ENCODE results near the gene TMEM259.

TMEM259 gene

DNA sequence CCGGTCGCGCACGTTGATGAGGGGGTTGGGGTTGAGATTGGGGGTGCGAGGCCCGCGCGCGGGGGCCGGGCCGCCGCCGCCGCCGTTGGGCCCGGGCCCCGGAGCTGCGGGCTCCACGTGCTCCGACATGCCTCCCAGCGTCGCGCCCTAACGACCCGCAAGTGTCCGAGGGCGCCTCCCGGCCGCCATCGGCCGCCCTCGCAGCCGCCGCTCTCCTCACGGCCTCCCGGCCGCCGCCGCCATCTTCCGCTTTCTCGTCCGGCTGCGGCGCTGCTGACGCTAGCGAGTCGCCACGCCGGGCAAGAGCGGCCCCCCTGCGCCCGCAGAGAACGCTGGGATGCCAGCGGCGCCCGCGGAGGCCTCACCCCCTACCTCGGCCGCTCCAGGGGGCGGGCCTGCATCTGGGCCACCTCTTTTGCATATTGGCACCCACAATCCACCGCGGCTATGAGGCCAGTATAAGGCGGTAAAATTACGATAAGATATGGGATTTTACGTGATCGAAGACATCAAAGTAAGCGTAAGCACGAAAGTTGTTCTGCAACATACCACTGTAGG is at the start of gene TMEM259:
Gene TMEM259 (minus strand): TSS at position 256 of the 558 bp plus-strand sequence. CDS start 127 bp downstream, at position 129.
- peak; percentile 97 for DNase-seq

DNA sequence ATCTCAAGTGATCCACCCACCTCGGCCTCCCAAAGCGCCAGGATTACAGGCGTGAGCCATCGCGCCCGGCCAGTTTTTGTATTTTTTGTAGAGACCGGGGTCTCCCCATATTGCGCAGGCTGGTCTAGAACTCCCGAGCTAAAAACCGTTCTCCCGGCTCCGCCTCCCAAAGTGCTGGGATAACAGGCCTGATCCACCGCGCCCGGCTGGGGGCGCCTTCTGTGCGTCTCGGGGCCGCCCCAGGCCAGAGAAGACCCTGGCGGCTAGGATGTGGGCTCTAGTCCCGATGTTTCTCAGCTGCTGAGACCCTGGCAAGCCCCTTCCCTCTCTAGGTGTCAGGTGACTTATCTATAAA is 49.6 kb upstream of the TMEM259 start:
- no peak for DNase-seq

DNA sequence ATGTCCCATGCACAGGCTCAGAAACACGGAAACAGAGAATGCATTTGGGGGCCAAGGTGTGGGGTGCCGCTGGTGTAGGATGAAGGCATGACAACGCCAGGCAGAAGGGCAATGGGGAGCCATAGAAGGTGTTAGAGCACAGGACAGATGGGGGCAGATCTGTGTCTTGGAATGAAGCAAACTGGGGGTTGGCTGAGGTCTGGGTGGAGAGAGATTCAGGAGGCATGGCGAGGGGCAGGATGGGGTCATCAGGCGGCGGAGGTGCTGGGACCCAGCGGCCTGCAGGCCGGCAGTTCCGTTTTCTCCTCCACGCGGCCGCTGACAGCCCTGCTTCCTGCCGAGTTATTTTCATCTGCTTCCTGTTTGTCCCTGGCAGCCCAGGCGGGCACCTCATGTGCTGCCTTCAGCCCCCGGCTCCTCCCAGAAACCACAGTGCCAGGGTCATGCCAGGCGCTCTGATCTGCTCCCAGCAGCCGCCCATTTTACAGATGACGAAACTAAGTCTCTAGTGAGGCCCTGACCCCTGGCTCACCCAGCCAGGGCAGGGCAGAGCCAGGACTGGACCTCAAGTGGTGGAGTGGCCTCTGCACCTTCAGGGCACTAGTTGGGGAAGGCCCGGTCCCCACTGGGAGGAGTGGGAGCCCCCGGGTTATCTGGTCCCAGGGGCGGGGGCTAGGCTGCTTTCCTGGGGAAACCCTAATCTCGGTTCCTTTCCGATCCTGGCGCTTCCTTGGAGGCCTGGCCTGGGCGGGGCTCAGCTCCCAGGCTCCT is 48.3 kb upstream of the TMEM259 start:
- DNase-seq: no peak

DNA sequence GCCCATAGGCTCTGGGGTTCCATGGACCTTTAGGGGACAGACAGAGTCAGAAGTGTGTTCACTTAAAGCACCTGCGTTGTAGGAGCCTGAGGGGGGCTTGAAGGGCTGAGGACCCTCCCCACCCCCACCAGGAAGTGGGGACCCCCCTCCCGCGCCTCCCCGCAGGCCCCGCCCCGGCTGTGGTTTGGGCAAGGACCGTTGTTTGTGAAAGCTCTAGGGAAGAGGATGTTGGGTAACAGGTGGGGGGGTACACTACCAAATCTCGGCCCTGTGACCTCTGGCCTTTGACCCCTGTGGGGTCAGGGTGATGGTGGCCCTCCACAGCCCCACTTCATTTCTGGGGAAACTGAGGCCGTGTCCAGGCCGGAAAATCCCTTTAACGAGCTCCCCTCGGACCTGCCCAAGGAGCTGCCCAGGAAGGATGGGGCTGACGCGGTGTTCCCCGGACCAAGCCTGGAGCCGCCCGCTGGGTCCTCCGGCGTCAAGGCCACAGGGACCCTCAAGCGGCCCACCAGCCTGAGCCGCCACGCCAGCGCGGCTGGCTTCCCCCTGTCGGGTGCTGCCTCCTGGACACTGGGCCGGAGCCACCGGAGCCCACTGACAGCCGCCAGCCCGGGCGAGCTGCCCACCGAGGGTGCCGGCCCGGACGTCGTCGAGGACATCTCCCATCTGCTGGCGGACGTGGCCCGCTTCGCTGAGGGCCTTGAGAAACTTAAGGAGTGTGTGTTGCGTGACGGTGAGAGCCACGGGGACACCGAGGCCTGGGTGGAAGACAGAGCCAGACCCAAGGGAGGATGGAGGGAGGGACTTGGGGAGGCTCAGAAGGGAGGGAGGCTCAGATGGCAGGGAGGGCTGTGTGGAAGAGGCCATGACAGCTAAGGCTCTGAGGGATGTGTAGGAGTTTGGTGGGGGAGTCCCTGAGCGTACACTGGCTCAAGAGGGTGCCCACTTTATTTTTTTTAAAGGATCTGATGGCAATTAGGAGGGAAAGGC is 47.4 kb upstream of the TMEM259 start:
- DNase-seq: no peak

DNA sequence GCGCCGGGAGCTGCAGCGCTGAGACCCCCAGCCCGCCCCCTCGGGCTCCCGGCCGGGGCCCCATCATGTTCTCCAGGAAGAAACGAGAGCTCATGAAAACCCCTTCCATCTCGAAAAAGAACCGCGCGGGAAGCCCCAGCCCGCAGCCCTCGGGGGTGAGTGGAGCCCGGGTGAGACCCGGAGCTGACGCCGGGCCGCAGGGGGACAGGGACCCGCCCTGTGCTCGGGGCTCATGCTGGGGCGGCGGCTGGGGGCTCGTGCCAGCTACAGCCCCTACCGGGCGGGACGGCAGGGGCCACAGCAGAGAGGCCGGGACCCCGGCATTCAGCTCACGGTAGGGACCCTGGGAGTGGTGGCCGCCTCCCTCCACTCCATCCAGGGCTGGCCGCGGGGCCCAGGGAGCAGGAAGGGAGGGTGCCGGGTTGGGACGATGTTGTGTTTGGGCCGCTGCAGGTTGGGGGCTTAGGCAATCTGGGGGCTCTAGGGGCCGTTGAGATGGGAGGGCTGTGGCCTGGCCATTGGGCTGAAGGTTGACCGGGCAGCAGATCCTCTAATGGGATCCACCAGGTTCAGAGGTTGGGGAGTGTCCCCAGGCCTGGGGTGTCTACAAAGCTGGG is 46.5 kb upstream of the TMEM259 start:
- no peak for DNase-seq

DNA sequence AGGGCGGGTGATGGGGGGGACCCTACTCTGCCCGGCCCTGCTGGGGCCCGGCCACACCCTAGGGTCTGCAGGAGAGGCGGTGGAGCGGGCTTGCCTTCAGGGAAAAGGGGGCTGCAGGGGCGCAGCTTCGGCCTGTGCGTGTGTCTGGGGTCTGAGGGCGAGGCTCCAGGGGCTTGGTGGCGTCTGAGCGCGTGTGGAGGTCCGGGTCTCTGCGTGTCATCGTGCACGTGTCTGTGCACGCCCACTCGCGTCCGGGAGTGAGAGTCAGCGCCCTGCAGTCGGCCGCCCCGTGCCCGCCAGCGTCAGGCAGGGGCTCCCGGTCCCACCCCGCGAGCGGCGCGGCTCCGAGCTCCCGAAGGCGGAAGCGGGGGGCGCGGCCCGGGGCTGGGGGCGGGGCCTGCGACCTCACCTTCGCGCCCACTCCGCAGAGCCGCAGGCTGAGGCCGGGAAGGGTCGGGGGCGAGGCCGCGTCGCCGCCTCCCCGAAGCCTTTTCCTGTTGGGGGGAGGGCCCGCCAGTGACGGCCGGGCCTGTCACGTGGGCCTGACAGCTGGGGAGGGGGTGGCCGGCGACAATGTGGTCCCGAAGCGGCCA is 45.9 kb upstream of the TMEM259 start, which contains the start of gene ARHGAP45:
Gene ARHGAP45 (plus strand): TSS at position 420 of the 593 bp plus-strand sequence. CDS start 239 bp downstream, outside the sequence.
- no peak for DNase-seq

DNA sequence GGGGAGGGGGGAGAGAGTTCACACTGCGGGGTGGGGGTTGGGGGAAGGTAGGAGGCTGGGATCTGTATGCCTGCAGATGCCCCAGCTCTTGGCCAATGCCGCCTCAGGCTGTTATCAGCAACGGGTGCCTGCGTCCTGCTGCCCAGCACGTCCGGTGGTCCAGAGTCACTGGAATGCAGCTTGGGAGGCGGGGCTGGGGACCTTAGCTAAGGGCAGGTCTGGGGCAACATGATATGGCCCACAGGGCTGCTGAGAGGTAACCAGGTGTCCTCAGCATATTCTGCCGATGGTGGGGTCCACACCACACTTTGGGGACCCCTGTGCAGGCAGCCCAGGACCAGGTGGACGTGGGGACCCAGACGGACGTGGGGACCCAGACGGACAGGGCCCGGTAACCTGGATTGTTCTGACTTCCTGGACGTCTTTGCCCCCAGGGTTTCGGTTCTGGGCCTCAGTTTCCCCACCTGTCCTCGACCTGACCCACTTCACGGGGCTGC is 45.4 kb upstream of the TMEM259 start:
- DNase-seq: no peak

DNA sequence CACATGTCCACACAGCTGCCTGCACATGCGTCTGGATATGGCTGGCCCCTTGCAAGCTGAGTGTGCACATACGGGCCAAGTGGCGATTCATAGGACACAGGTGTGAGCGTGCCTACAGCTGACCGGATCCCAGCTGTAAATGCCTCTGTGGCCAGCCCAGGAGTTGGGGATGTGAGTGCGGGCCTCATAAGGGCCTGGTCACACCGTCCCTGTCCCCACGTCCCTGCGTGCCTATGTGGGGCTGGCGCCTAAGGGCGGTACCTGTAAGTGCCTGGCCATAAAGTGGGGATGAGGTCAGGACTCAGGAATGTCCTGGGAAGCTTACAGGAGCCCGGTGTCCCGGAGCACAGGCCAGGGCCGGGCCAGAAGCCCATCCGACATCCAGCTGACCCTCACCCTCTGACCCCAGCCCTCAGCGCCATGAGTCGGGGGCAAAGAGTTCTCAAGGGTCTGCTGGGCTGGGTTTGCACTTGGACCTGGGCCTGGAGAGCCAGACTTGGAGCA is 44.7 kb upstream of the TMEM259 start:
- DNase-seq: no peak

DNA sequence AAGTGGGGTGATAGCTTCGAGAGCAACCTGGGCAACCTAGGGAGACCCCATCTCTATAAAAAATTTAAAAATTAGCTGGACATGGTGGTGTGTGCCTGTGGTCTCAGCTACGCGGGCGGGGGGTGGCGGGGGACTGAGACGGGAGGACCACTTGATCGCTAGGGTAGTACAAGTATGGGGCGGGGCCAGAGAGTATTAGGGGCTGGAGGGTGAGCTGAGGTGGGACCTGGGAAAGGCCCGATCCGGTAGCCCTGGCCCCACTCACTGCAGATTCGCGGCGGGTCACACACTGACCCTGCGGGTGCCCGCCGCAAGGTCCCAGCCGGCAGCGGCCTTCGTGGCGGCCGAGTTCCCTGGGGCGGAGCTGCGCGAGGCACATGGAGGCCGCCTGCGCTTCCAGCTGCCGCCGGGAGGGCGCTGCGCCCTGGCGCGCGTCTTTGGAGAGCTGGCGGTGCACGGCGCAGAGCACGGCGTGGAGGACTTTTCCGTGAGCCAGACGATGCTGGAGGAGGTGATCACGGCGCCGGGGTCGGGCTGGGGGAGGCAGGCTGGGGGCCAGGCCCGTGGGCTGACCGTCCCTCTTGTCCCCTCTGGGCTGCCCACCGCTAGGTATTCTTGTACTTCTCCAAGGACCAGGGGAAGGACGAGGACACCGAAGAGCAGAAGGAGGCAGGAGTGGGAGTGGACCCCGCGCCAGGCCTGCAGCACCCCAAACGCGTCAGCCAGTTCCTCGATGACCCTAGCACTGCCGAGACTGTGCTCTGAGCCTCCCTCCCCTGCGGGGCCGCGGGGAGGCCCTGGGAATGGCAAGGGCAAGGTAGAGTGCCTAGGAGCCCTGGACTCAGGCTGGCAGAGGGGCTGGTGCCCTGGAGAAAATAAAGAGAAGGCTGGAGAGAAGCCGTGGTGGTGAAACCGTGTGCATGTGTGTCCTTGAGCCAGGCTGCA is 44.0 kb upstream of the TMEM259 start:
- DNase-seq: peak; percentile 38

DNA sequence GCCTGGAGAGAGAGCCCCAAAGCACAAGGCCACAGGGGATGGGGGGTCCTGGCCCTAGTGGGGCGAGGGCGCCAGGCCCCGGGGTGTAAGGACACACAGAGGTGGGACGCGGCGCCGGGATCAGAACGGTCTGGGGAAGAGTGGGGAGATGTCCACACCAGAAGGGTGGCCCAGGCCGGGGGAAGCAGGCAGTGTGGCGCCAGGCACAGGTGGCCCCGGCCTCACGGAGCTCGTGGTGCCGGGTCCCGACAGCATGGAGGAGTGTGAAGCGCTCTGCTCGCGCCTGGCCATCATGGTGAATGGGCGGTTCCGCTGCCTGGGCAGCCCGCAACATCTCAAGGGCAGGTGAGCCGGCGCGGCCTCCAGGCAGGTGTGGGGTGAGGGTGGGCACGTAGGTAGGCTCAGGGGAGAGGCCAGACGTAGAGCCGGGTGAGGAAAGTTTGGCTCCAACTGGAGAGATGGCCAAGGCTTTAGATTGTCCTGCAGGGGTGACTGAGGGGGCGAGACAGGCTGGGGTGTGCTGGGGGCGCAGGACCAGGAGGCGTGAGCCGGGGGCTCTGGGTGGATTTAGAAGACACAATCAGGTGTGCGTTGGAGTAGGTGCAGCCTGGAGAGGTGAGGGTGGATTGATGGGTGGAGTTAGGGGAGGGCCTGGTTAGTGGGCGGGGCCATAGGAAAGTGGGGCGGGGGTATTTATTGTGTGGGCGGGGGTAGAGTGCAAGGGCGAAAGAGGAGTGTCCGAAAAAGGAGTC is 43.2 kb upstream of the TMEM259 start:
- no peak for DNase-seq

DNA sequence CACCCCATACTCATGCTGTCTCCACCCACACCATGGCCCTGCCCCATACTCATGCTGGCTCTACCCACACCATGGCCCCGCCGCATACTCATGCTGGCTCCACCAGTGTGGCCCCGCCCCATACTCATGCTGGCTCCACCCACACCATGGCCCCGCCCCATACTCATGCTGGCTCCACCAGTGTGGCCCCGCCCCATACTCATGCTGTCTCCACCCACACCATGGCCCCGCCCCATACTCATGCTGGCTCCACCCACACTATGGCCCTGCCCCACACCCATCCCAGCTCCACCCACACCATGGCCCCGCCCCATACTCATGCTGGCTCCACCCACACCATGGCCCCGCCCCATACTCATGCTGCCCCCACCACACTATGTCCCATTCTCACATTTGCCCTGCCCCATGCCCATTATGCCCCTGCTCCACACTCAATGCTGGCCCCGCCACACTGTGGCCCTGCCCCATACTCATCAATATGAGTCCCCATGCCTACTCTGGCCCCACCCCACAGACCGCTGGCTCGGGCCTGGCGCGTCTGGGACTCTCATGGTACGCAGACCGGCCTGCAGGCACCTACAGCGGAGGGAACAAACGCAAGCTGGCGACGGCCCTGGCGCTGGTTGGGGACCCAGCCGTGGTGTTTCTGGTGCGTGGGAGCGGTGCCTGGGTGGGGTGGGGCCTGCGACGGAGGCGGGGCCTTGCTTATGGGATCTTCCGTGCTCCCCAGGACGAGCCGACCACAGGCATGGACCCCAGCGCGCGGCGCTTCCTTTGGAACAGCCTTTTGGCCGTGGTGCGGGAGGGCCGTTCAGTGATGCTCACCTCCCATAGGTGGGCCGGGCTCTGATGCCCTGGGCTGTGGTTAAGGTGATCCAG is 42.3 kb upstream of the TMEM259 start:
- DNase-seq: no peak

DNA sequence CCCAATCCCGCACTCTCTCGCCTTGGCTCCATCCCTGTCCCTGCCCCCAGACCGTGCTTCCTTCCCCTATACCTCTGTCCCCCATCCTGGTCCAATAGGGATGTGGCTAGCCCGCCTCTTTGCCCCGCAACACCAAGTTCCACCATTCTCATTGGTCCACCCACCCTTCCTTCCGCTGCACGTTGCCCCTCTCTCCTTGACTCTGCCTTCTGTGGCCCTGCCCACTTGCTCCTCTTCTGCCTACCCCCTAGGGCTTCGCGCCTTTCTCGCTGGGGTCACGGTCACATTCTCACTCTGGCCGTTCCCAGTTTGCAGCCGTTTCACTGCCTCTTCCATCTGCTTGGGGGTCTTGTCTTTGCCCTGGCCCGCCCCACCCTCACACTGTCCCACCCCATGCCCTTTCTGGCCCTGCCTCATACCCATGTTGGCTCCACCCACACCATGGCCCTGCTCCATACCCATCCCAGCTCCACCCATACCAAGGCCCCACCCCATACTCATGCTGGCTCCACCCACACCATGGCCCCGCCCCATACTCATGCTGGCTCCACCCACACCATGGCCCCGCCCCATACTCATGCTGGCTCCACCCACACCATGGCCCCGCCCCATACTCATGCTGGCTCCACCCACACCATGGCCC is 41.6 kb upstream of the TMEM259 start:
- no peak for DNase-seq

DNA sequence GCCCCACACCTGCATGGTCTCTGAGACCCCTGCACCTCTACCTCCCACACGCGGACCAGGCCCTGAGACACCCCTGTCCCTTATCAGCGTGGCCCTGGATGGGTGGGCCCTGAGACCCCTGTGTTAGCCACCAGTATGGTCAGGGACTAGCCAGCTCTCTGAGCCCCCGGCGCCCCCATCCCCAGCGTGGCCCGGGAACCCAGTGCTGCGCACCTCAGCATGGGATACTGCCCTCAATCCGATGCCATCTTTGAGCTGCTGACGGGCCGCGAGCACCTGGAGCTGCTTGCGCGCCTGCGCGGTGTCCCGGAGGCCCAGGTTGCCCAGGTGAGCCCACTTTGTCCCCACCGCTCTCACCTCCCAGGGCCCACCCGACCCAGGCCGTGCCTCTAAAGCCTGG is 41.1 kb upstream of the TMEM259 start:
- DNase-seq: no peak

DNA sequence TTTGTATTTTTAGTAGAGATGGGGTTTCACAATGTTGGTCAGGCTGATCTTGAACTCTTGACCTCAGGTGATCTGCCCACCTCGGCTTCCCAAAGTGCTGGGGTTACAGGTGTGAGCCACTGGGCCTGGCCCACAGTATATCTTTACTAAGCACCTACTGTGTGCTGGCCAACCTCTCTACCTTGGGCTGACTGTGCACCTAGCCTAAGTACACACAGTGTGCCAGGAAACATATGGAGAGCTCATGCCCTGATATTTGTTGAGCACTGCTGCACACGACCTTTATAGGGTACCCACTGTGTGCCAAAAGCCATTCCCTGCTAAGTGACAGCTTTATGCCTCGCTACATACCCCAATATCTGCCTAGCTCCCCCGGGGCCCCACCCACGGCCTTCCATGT is 39.8 kb upstream of the TMEM259 start:
- no peak for DNase-seq

DNA sequence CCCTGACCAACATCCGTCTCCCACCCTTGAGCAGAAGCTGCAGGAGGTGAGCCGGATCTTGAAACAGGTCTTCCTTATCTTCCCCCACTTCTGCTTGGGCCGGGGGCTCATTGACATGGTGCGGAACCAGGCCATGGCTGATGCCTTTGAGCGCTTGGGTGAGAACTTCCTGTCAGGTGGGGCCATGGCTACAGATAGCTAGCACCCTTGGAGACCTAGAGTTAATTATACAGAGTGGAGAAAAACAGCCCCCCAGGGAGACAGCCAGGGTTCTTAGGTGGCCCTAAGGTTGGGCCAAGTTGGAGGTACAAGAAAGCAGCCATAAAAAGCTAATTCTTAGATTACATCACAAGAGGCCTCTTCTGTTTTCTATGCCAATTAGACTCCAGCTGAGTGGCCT is 37.2 kb upstream of the TMEM259 start:
- DNase-seq: no peak

DNA sequence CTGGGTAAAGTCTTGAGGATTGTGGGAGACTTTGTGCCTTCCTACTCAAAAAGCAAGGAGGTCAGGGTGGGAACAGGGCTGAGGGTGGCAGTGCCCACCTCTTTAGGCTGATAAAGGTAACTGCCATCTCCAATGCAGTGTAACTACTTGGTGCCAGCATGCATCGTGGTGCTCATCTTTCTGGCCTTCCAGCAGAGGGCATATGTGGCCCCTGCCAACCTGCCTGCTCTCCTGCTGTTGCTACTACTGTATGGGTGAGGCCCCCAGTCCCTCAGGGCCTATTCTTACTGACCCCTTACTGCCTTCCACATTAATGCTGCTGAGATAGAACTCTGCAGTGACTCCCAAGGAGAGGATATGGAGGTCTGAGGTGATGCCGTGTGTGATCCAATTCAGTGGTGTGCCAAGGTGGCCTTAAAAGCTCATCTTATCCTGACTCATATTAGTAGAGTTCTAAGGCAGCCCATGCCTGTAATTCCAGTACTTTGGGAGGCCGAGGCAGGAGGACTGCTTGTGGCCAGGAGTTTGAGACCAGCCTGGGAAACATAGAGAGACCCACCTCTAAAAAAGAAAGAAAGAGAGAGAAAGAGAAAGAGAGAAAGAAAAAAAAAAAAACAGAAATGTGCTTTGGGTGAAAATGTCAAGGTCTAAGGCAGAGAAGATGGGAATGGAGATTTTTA is 36.4 kb upstream of the TMEM259 start:
- DNase-seq: peak; percentile 56

DNA sequence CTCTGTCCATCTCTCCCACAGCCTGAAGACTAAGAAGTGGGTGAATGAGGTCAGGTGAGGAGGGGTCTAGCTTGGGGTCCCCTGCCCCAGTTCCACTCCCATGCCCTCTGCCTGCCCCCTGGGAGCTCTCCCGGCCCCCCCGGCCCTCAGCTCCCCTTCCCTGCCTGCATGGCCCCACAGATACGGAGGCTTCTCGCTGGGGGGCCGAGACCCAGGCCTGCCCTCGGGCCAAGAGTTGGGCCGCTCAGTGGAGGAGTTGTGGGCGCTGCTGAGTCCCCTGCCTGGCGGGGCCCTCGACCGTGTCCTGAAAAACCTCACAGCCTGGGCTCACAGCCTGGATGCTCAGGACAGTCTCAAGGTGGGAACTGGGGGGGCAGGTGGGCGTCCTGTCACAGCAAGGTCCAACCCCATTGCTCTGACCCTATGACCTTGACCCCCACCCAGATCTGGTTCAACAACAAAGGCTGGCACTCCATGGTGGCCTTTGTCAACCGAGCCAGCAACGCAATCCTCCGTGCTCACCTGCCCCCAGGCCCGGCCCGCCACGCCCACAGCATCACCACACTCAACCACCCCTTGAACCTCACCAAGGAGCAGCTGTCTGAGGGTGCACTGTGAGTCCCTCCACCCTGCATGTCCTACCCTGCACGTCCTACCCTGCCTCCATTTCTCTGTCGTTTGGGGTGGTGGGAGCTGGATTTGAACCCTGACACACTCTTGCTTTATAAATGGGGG is 35.1 kb upstream of the TMEM259 start:
- no peak for DNase-seq
